ENCODE measurements around the gene DCAF12L1.

Gene DCAF12L1

GRCh38 chrX:126552313-126553022, at the start of gene DCAF12L1:
Gene DCAF12L1, minus strand, starts transcription at chrX:126552814. Its CDS starts 206 bp downstream, at chrX:126552608.
- no peak for DNase-seq (ENCODE audit: low read depth in 1 of 2, low spot score in 1 of 2)

GRCh38 chrX:126580877-126581276, 28.3 kb upstream of the DCAF12L1 start:
- no peak for DNase-seq (ENCODE audit: low read depth in 1 of 2, low spot score in 1 of 2)

GRCh38 chrX:126575911-126576310, 23.3 kb upstream of the DCAF12L1 start:
- DNase-seq (ENCODE audit: low read depth in 1 of 2, low spot score in 1 of 2): no peak

GRCh38 chrX:126557151-126557550, 4.5 kb upstream of the DCAF12L1 start:
- no peak for DNase-seq (ENCODE audit: low read depth in 1 of 2, low spot score in 1 of 2)

GRCh38 chrX:126551725-126552312, 795 bp downstream of the DCAF12L1 start:
- no peak for DNase-seq (ENCODE audit: low read depth in 1 of 2, low spot score in 1 of 2)

GRCh38 chrX:126551306-126551705, 1.3 kb downstream of the DCAF12L1 start:
- DNase-seq (ENCODE audit: low read depth in 1 of 2, low spot score in 1 of 2): no peak

GRCh38 chrX:126550816-126551215, 1.8 kb downstream of the DCAF12L1 start:
- DNase-seq (ENCODE audit: low read depth in 1 of 2, low spot score in 1 of 2): no peak

- DNase-seq (ENCODE audit: low read depth in 1 of 2, low spot score in 1 of 2): no peak
Measured at GRCh38 chrX:126509923-126510322, 42.7 kb downstream of the DCAF12L1 start.
